HG03442 (cell line): ENCODE measurements around the gene NPC2.
"Not testable (repeated sequence)": the region's sequence is repeated elsewhere in the genome, so short reads cannot be mapped to it uniquely, and the experiment has no call there.

Source experiments
- ATAC-seq: cut with Tn5 transposase; IDR thresholded peaks from one replicate; pipeline ENCODE4 v1.9.1; 2021; ENCODE audit warnings: mild to moderate bottlenecking, moderate library complexity; ENCODE audit not compliant: unreplicated experiment

NPC2 gene

GRCh38 chr14:74472601-74473000, 20.5 kb downstream of the NPC2 start:
- no peak for ATAC-seq

GRCh38 chr14:74469548-74470518, 23.3 kb downstream of the NPC2 start:
- ATAC-seq = no peak

GRCh38 chr14:74468513-74468912, 24.6 kb downstream of the NPC2 start:
- ATAC-seq = no peak

- ATAC-seq = no peak
Observed at GRCh38 chr14:74465335-74465734, 27.8 kb downstream of the NPC2 start.

- no peak for ATAC-seq
Observed at GRCh38 chr14:74464785-74465184, 28.3 kb downstream of the NPC2 start.

GRCh38 chr14:74463697-74464096, 29.4 kb downstream of the NPC2 start:
- ATAC-seq = no peak

GRCh38 chr14:74462993-74463392, 30.1 kb downstream of the NPC2 start:
- ATAC-seq = no peak

- no peak for ATAC-seq
Observed at GRCh38 chr14:74459976-74460375, 33.1 kb downstream of the NPC2 start.

GRCh38 chr14:74459289-74459946, 33.7 kb downstream of the NPC2 start:
- no peak for ATAC-seq

GRCh38 chr14:74457565-74457895, 35.6 kb downstream of the NPC2 start:
- no peak for ATAC-seq

- ATAC-seq = no peak
Observed at GRCh38 chr14:74456684-74457564, 36.2 kb downstream of the NPC2 start.

- ATAC-seq = not testable (repeated sequence)
Observed at GRCh38 chr14:74454397-74454796, 38.7 kb downstream of the NPC2 start.

- ATAC-seq = no peak
Observed at GRCh38 chr14:74444866-74445265, 48.2 kb downstream of the NPC2 start.

- no peak for ATAC-seq
Observed at GRCh38 chr14:74442757-74443156, 50.3 kb downstream of the NPC2 start.

GRCh38 chr14:74441113-74441512, 52.0 kb downstream of the NPC2 start:
- no peak for ATAC-seq

GRCh38 chr14:74438351-74438915, 54.7 kb downstream of the NPC2 start:
- no peak for ATAC-seq

GRCh38 chr14:74437496-74438053, 55.5 kb downstream of the NPC2 start:
- ATAC-seq = no peak

GRCh38 chr14:74434294-74434693, 58.8 kb downstream of the NPC2 start:
- ATAC-seq = no peak

- no peak for ATAC-seq
Observed at GRCh38 chr14:74429991-74430390, 63.1 kb downstream of the NPC2 start.
